Activated CD8-positive, alpha-beta memory T cell treated with anti-CD3 and anti-CD28 coated beads for 1 hour (primary cell): ENCODE results near the gene TMSB15C.
"Not testable (repeated sequence)": the region's sequence is repeated elsewhere in the genome, so short reads cannot be mapped to it uniquely, and the experiment has no call there.

Experiments used
- DNase-seq, 2 donors: peaks; one replicate each; pipeline ENCODE4 v3.0.0-alpha.2; 2020; ENCODE audit warnings: low read depth in 1 of 2; ENCODE audit errors: extremely low read depth in 1 of 2

The TMSB15C gene

GRCh38 chrX:104075778-104076445, at the start of gene TMSB15C:
Gene TMSB15C, minus strand, starts transcription at chrX:104076236.
- DNase-seq, result not testable (repeated sequence)

- no peak for DNase-seq
Measured at GRCh38 chrX:104122829-104123228, 46.8 kb upstream of the TMSB15C start.

- DNase-seq, result no peak
Measured at GRCh38 chrX:104118765-104119164, 42.7 kb upstream of the TMSB15C start.

GRCh38 chrX:104117759-104118158, 41.7 kb upstream of the TMSB15C start:
- no peak for DNase-seq

- DNase-seq, result peak in 1 of 2 donors; percentile 22
Measured at GRCh38 chrX:104113222-104113965, 37.4 kb upstream of the TMSB15C start.

GRCh38 chrX:104112326-104112951, 36.4 kb upstream of the TMSB15C start, which contains the start of gene ZCCHC18:
Gene ZCCHC18, plus strand, starts transcription at chrX:104112523. Its CDS starts 1,589 bp downstream, at chrX:104114112.
- DNase-seq, result peak in 1 of 2 donors; percentile 5

- DNase-seq, result not testable (repeated sequence)
Measured at GRCh38 chrX:104110491-104111240, 34.6 kb upstream of the TMSB15C start.

GRCh38 chrX:104108955-104109354, 32.9 kb upstream of the TMSB15C start:
- DNase-seq, result no peak

GRCh38 chrX:104105330-104106262, 29.6 kb upstream of the TMSB15C start:
- DNase-seq, result no peak

- DNase-seq, result no peak
Measured at GRCh38 chrX:104104676-104105075, 28.6 kb upstream of the TMSB15C start.

GRCh38 chrX:104098919-104099318, 22.9 kb upstream of the TMSB15C start:
- no peak for DNase-seq

GRCh38 chrX:104098151-104098808, 22.2 kb upstream of the TMSB15C start:
- DNase-seq, result peak; percentile 15 to 17

- no peak for DNase-seq
Measured at GRCh38 chrX:104085919-104086318, 9.9 kb upstream of the TMSB15C start.

- DNase-seq, result no peak
Measured at GRCh38 chrX:104085477-104085876, 9.4 kb upstream of the TMSB15C start.

- DNase-seq, result no peak
Measured at GRCh38 chrX:104084534-104085277, 8.7 kb upstream of the TMSB15C start.

- DNase-seq, result no peak
Measured at GRCh38 chrX:104084063-104084462, 8.0 kb upstream of the TMSB15C start.

- not testable (repeated sequence) for DNase-seq
Measured at GRCh38 chrX:104077854-104078253, 1.8 kb upstream of the TMSB15C start.

- not testable (repeated sequence) for DNase-seq
Measured at GRCh38 chrX:104062636-104063035, 13.4 kb downstream of the TMSB15C start.

GRCh38 chrX:104054956-104055355, 21.1 kb downstream of the TMSB15C start:
- not testable (repeated sequence) for DNase-seq
